ENCODE results near the gene DPP9. TPM values are rescaled to one million over a fixed set of nuclear protein-coding genes. Genes with fewer than 3 reads are reported as not detected.

The DPP9 gene
- total and polyA plus RNA-seq, 2 of the 4 experiments (the other 2 are of a cell fraction): 12.4 to 33.0 TPM

DNA sequence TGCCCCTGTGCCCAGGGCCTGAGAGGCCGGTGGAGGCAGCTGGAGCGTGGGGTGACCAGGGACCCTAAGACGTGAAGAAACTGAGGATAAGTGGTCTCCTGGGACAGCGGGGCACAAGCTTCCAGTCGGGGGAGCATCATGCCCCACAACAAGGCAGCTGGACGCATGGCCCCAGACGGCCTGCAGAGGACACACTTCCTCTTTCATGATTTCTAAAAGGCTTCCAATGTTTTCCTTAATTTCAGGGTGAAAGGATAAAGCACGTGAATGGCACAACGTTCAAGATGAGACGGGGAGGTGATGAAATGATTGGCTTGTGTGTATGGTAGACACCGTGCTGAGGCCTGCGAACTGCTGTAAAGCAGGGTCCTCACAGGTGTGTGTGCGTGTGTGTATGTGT lies 33.3 kb downstream of the DPP9 start:
- Histone ChIP-seq H2BK20ac (ENCODE audit: low read depth, low read length) (no peak overlapping the region), H3K4me2 (ENCODE audit: low read depth, low read length) (no peak overlapping the region), H3K27ac (ENCODE audit: insufficient read depth, low read length) (no peak overlapping the region), H3K18ac (ENCODE audit: low read depth, low read length) (no peak overlapping the region), H2AK9ac (replicated peaks; ENCODE audit: low read depth, low read length, poor library complexity) (no peak overlapping the region), H3K9ac (ENCODE audit: low read depth, low read length) (no peak overlapping the region), H2BK15ac (ENCODE audit: low read depth, low read length) (no peak overlapping the region), H3K79me1 (ENCODE audit: low read depth in 1 of 2, low read length in 2 of 2) (peaks cover 0 to 28% of the 10 kb centered on the region in 2 experiments; a peak in 2 of 4 replicates), H3K9me3 (ENCODE audit: control insufficient read depth, insufficient read depth, low read length) (no peaks in the 10 kb centered on the region), H4K8ac (ENCODE audit: low read depth in 2 of 2, low read length in 2 of 2) (no peak overlapping the region), H3K27me3 (ENCODE audit: control insufficient read depth, insufficient read depth, low read length) (no peaks in the 10 kb centered on the region), H3K4me3 (ENCODE audit: insufficient read depth, low read depth, low read length) (no peak overlapping the region), H3K56ac (ENCODE audit: extremely low read depth, insufficient read depth, low read length) (no peak overlapping the region), H3K4me1 (ENCODE audit: control insufficient read depth, insufficient read depth, low read length) (peaks cover 5% of the 10 kb centered on the region), H3K4ac (ENCODE audit: low read depth, low read length) (no peak overlapping the region), H4K91ac (ENCODE audit: insufficient read depth, low read depth, low read length) (no peak overlapping the region), H2AK5ac (ENCODE audit: low read depth, low read length) (no peak overlapping the region), H3K14ac (replicated peaks; ENCODE audit: low read depth, low read length) (no peak overlapping the region), H3K36me3 (ENCODE audit: control insufficient read depth, insufficient read depth, low read length) (peaks cover 70% of the 10 kb centered on the region), H4K20me1 (ENCODE audit: insufficient read depth, low read length) (peaks cover 6% of the 10 kb centered on the region; the same call in 1 of the 2 replicates), H2AFZ (replicated peaks; ENCODE audit: low read length, poor library complexity) (no peak overlapping the region), H3K9me1 (ENCODE audit: insufficient read depth, low read length) (peaks cover 4% of the 10 kb centered on the region), H3K23ac (ENCODE audit: low read depth, low read length) (no peak overlapping the region), H4K5ac (ENCODE audit: low read depth, low read length) (no peak overlapping the region), H2BK5ac (ENCODE audit: low read depth, low read length, poor library complexity, severe bottlenecking) (no peak overlapping the region), H2BK120ac (ENCODE audit: low read depth, low read length) (no peak overlapping the region)
- intact Hi-C loops (cut with micrococcal nuclease) (no loop called here), dilution Hi-C loops (cut with HindIII; ENCODE audit: low sequenced_read_pairs, unreplicated experiment) (no loop called here), in situ Hi-C loops (cut with MboI; ENCODE audit: low sequenced_read_pairs) (no loop called here)
- CTCF ChIA-PET: no interaction called here
- no TSS peak for BruUV-seq (replicated peaks)
- DNase-seq: no peak
- no peak for ATAC-seq (ENCODE audit: low read depth)
- WGBS, 2 experiments (ENCODE audit: extremely low coverage in 2 of 2, insufficient read length in 1 of 2): 96% methylated on average over 6 of the region's 13 CpGs; no CpG with 5 or more reads in 1 of the 2 experiments
- no peak for TF ChIP-seq FOS (IDR thresholded peaks at IDR 0.05; ENCODE audit: low read depth, low read length)
- no peak for TF ChIP-seq RCOR1 (IDR thresholded peaks at IDR 0.05; ENCODE audit: insufficient replicate concordance, low read length)
- TF ChIP-seq, protein P1, sequence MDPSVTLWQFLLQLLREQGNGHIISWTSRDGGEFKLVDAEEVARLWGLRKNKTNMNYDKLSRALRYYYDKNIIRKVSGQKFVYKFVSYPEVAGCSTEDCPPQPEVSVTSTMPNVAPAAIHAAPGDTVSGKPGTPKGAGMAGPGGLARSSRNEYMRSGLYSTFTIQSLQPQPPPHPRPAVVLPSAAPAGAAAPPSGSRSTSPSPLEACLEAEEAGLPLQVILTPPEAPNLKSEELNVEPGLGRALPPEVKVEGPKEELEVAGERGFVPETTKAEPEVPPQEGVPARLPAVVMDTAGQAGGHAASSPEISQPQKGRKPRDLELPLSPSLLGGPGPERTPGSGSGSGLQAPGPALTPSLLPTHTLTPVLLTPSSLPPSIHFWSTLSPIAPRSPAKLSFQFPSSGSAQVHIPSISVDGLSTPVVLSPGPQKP (IDR thresholded peaks at IDR 0.05; ENCODE audit: borderline replicate concordance, low read depth, low read length): no peak
- TF ChIP-seq MAZ (IDR thresholded peaks at IDR 0.05; ENCODE audit: borderline replicate concordance, low read depth, low read length): no peak
- no peak for TF ChIP-seq MAFK (IDR thresholded peaks at IDR 0.05; ENCODE audit: low read depth, low read length)
- no peak for TF ChIP-seq MXI1 (IDR thresholded peaks at IDR 0.05; ENCODE audit: borderline replicate concordance, low read depth, low read length)
- TF ChIP-seq, protein P2, sequence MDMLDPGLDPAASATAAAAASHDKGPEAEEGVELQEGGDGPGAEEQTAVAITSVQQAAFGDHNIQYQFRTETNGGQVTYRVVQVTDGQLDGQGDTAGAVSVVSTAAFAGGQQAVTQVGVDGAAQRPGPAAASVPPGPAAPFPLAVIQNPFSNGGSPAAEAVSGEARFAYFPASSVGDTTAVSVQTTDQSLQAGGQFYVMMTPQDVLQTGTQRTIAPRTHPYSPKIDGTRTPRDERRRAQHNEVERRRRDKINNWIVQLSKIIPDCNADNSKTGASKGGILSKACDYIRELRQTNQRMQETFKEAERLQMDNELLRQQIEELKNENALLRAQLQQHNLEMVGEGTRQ (IDR thresholded peaks at IDR 0.05; ENCODE audit: low read depth, low read length): no peak
- TF ChIP-seq NFE2L2 (IDR thresholded peaks at IDR 0.05; ENCODE audit: low read depth, low read length): no peak
- no peak for TF ChIP-seq SMC3 (IDR thresholded peaks at IDR 0.05; ENCODE audit: low read depth, low read length)
- TF ChIP-seq RFX5 (IDR thresholded peaks at IDR 0.05; ENCODE audit: low read depth, low read length): no peak
- no peak for TF ChIP-seq CHD1 (IDR thresholded peaks at IDR 0.05; ENCODE audit: low read depth, low read length)
- TF ChIP-seq, protein P3, sequence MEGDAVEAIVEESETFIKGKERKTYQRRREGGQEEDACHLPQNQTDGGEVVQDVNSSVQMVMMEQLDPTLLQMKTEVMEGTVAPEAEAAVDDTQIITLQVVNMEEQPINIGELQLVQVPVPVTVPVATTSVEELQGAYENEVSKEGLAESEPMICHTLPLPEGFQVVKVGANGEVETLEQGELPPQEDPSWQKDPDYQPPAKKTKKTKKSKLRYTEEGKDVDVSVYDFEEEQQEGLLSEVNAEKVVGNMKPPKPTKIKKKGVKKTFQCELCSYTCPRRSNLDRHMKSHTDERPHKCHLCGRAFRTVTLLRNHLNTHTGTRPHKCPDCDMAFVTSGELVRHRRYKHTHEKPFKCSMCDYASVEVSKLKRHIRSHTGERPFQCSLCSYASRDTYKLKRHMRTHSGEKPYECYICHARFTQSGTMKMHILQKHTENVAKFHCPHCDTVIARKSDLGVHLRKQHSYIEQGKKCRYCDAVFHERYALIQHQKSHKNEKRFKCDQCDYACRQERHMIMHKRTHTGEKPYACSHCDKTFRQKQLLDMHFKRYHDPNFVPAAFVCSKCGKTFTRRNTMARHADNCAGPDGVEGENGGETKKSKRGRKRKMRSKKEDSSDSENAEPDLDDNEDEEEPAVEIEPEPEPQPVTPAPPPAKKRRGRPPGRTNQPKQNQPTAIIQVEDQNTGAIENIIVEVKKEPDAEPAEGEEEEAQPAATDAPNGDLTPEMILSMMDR (conservative IDR thresholded peaks at IDR 0.05; ENCODE audit: low read depth, low read length): no peak
- no peak for TF ChIP-seq BHLHE40 (IDR thresholded peaks at IDR 0.05; ENCODE audit: low read depth, low read length)
- no peak for TF ChIP-seq POLR2A (IDR thresholded peaks at IDR 0.05; ENCODE audit: low read depth, low read length)
- POLR2A ChIA-PET (ENCODE audit: unreplicated experiment): no interaction called here

Data from IMR-90 (cell line).